ENCODE measurements around the gene BIRC7.

- TF ChIP-seq MAX (CRISPR knock-in tag; IDR thresholded peaks at IDR 0.05), result no peak
- no peak for TF ChIP-seq CTCF (IDR thresholded peaks at IDR 0.05)
- no peak for TF ChIP-seq ETV6 (CRISPR knock-in tag; IDR thresholded peaks at IDR 0.05)
- TF ChIP-seq NFE2L1 (CRISPR knock-in tag; IDR thresholded peaks at IDR 0.05), result no peak
These were observed 8.8 kb downstream of the BIRC7 start for GRCh38 chr20:63244468-63244867.

All from WTC11 (cell line).